HCT116 (cell line): ENCODE data around the gene KSR1. TPM values are rescaled to one million over a fixed set of nuclear protein-coding genes. Genes with fewer than 3 reads are reported as not detected.

Source experiments
- ATAC-seq: fragments of 200-7000 bp; cut with Tn5 transposase; 2 replicates; pipeline ENCODE4 v1.9.1; 2020; ENCODE audit warnings: mild to moderate bottlenecking, moderate library complexity
- BruUV-seq: library from RNA; stranded (reverse); fragments of 400-500 nt; replicated peaks from 2 replicates; lab custom pipeline; 2021; lab: Mats Ljungman, UMichigan
- CTCF ChIA-PET: fragments of 300-600 bp; sonication (Branson Sonifier 250); formaldehyde crosslinking; loops from one replicate; lab custom pipeline; 2021; ENCODE audit warnings: antibody characterized with exemption; lab: Charles Lee
- POLR2A ChIA-PET: fragments of 300-600, 350-600 bp; sonication (Branson Sonifier 250); formaldehyde crosslinking; loops from one replicate; lab custom pipeline; 2021; ENCODE audit warnings: antibody characterized with exemption; lab: Charles Lee
- RAD21 ChIA-PET, 2 experiments: fragments of 300-600 bp; sonication (Branson Sonifier 250); formaldehyde crosslinking; loops; one replicate each; lab custom pipeline; 2023; ENCODE audit warnings: low total read pairs in 2 of 2; ENCODE audit not compliant: uncharacterized antibody in 2 of 2, unreplicated experiment in 2 of 2, low non-redundant PET in 1 of 2; lab: Charles Lee
- DNase-seq: peaks from one replicate; pipeline ENCODE4 v3.0.0-alpha.2; 2010; ENCODE audit warnings: low read depth, low spot score
- H2AFZ ChIP-seq: fragments of 200-600 bp; shearing (Covaris generic), sonication (generic); 2 replicates; pipeline ENCODE4 v1.6.1; 2017; ENCODE audit warnings: low read depth, mixed run types, mixed read lengths, antibody characterized with exemption, low read length; ENCODE audit not compliant: poor library complexity, severe bottlenecking
- H3K27ac ChIP-seq: 2 replicates; pipeline ENCODE4 v1.5.1; 2012; ENCODE audit warnings: low read depth, low read length
- H3K27me3 ChIP-seq: fragments of 200-600 bp; sonication (generic); 2 replicates; pipeline ENCODE4 v1.6.1; 2016; ENCODE audit warnings: mixed run types, low read length, mixed read lengths; ENCODE audit not compliant: insufficient read depth
- H3K36me3 ChIP-seq, 2 experiments: fragments of 200-500 bp in 1 of 2; fragments of 200-600 bp in 1 of 2; sonication (Bioruptor generic) in 1 of 2; sonication (generic) in 1 of 2; 2 replicates each; pipeline versions ENCODE4 v1.5.1 to v1.6.1; 2014 to 2016; ENCODE audit warnings: low read length in 2 of 2, inconsistent platforms in 1 of 2, mixed read lengths in 1 of 2, mixed run types in 1 of 2; ENCODE audit not compliant: insufficient read depth in 2 of 2, control insufficient read depth in 1 of 2
- H3K4me1 ChIP-seq, 2 experiments: fragments of 200-600 bp in 1 of 2; sonication (generic) in 1 of 2; 2 replicates each; pipeline versions ENCODE4 v1.5.1 to v1.6.1; 2012 to 2017; ENCODE audit warnings: low read length in 2 of 2, inconsistent platforms in 1 of 2, mild to moderate bottlenecking in 1 of 2, mixed read lengths in 1 of 2, mixed run types in 1 of 2, moderate library complexity in 1 of 2; ENCODE audit not compliant: insufficient read depth in 2 of 2, control insufficient read depth in 1 of 2
- H3K4me2 ChIP-seq: fragments of 200-600 bp; sonication (generic); 2 replicates; pipeline ENCODE4 v1.6.1; 2017; ENCODE audit warnings: mixed run types, low read length, mixed read lengths
- H3K4me3 ChIP-seq, 2 experiments: fragments of 200-600 bp in 1 of 2; sonication (generic) in 1 of 2; replicated peaks in 1 of 2; 2 replicates each; pipeline ENCODE4 v1.5.1; 2011 to 2016; ENCODE audit warnings: low read length in 2 of 2, control low read depth in 1 of 2, low read depth in 1 of 2, mild to moderate bottlenecking in 1 of 2, mixed read lengths in 1 of 2, mixed run types in 1 of 2
- H3K79me2 ChIP-seq: fragments of 200-600 bp; sonication (generic); 2 replicates; pipeline ENCODE4 v1.6.1; 2017; ENCODE audit warnings: mild to moderate bottlenecking, mixed run types, low read length, moderate library complexity, mixed read lengths; ENCODE audit not compliant: insufficient read depth
- H3K9ac ChIP-seq: fragments of 200-600 bp; sonication (generic); 2 replicates; pipeline ENCODE4 v1.6.1; 2016; ENCODE audit warnings: low read length, mixed read lengths
- H3K9me2 ChIP-seq: fragments of 200-600 bp; sonication (generic), shearing (Covaris generic); 2 replicates; pipeline ENCODE4 v1.6.1; 2017; ENCODE audit warnings: mixed run types, mild to moderate bottlenecking, moderate library complexity; ENCODE audit not compliant: insufficient read depth
- H3K9me3 ChIP-seq, 2 experiments: fragments of 200-500 bp in 1 of 2; fragments of 200-600 bp in 1 of 2; sonication (Bioruptor generic) in 1 of 2; sonication (generic) in 1 of 2; 2 replicates each; pipeline ENCODE4 v1.6.1; 2014 to 2017; ENCODE audit warnings: low read length in 2 of 2, mixed read lengths in 2 of 2, inconsistent platforms in 1 of 2, low read depth in 1 of 2, mild to moderate bottlenecking in 1 of 2, mixed run types in 1 of 2, moderate library complexity in 1 of 2; ENCODE audit not compliant: control insufficient read depth in 1 of 2, insufficient read depth in 1 of 2
- H4K20me1 ChIP-seq: fragments of 200-600 bp; sonication (generic), shearing (Covaris generic); 2 replicates; pipeline ENCODE4 v1.6.1; 2017; ENCODE audit warnings: mixed run types, mild to moderate bottlenecking, moderate library complexity; ENCODE audit not compliant: insufficient read depth
- ATF3 ChIP-seq: IDR thresholded peaks from 2 replicates; pipeline ENCODE4 v1.6.1; 2012
- CBX3 ChIP-seq: IDR thresholded peaks from 2 replicates; pipeline ENCODE4 v1.6.1; 2012; ENCODE audit warnings: low read depth
- EGR1 ChIP-seq: IDR thresholded peaks from 2 replicates; pipeline ENCODE4 v1.6.1; 2012; ENCODE audit warnings: low read depth
- EZH2 ChIP-seq: fragments of 200-600 bp; sonication (generic); IDR thresholded peaks from 2 replicates; pipeline ENCODE4 v1.6.1; 2017; ENCODE audit warnings: antibody characterized with exemption, mixed run types
- EZH2phosphoT487 ChIP-seq: fragments of 200-600 bp; IDR thresholded peaks from 2 replicates; pipeline ENCODE4 v1.6.1; 2018; ENCODE audit warnings: antibody characterized with exemption, borderline replicate concordance
- JUND ChIP-seq: IDR thresholded peaks from 2 replicates; pipeline ENCODE4 v1.6.1; 2012
- POLR2A ChIP-seq: IDR thresholded peaks from 2 replicates; pipeline ENCODE4 v1.7.0; 2011; ENCODE audit warnings: borderline replicate concordance; ENCODE audit not compliant: insufficient read depth, insufficient read length; ENCODE audit errors: extremely low read depth
- REST ChIP-seq: IDR thresholded peaks from 2 replicates; pipeline ENCODE4 v1.6.1; 2012; ENCODE audit warnings: low read depth
- SIN3A ChIP-seq: IDR thresholded peaks from 2 replicates; pipeline ENCODE4 v1.6.1; 2012; ENCODE audit warnings: low read depth
- SRF ChIP-seq: IDR thresholded peaks from 2 replicates; pipeline ENCODE4 v1.6.1; 2012; ENCODE audit warnings: low read depth
- TCF7L2 ChIP-seq: IDR thresholded peaks from 2 replicates; pipeline ENCODE4 v1.7.0; 2011; ENCODE audit warnings: borderline replicate concordance, inconsistent platforms; ENCODE audit not compliant: insufficient read depth, insufficient read length; ENCODE audit errors: extremely low read depth
- ZBTB33 ChIP-seq: IDR thresholded peaks from 2 replicates; pipeline ENCODE4 v1.6.1; 2011; ENCODE audit warnings: mild to moderate bottlenecking, low read length, moderate library complexity; ENCODE audit not compliant: insufficient replicate concordance; ENCODE audit errors: extremely low read depth
- ZFX ChIP-seq: fragments of 450-650 bp; IDR thresholded peaks from 2 replicates; pipeline ENCODE4 v1.6.1; 2017
- ZNF274 ChIP-seq: fragments of 200-500 bp; sonication (Bioruptor generic); IDR thresholded peaks from 2 replicates; pipeline ENCODE4 v1.6.1; 2014; ENCODE audit warnings: mild to moderate bottlenecking, low read depth, low read length, inconsistent platforms
- intact Hi-C: fragments of 100-400 bp; cut with micrococcal nuclease; formaldehyde crosslinking; loops from 2 replicates; pipeline ENCODE4 v1.10.0; 2022
- total RNA-seq: library from RNA; stranded (reverse); gene quantifications from one replicate; pipeline ENCODE4 v1.2.1, GENCODE V29; 2021; ENCODE audit not compliant: unreplicated experiment

KSR1 gene
- total RNA-seq, 1 experiment from 2014 or later = 16.5 TPM

- no peak for ATAC-seq
- H2AFZ ChIP-seq = no peak overlapping the region
- no peaks in the 10 kb centered on the region for H4K20me1 ChIP-seq
- DNase-seq = no peak
- H3K4me2 ChIP-seq = no peak overlapping the region
- ChIA-PET POLR2A (no interaction called here), RAD21 (no interaction called here), CTCF (no interaction called here)
- no peak overlapping the region for H3K27ac ChIP-seq
- H3K79me2 ChIP-seq = no peaks in the 10 kb centered on the region
- intact Hi-C loops = no loop called here
- H3K9ac ChIP-seq = no peak overlapping the region
- H3K9me2 ChIP-seq = no peaks in the 10 kb centered on the region
- peaks cover 0 to under 1% of the 10 kb centered on the region in 2 experiments; a peak in 1 of 4 replicates for H3K4me1 ChIP-seq
- no peak overlapping the region for H3K4me3 ChIP-seq
- no peaks in the 10 kb centered on the region for H3K36me3 ChIP-seq
- no peaks in the 10 kb centered on the region for H3K27me3 ChIP-seq
- TF ChIP-seq EGR1 = no peak
- TF ChIP-seq ZBTB33 = no peak
- no peak for TF ChIP-seq TCF7L2
- no peak for TF ChIP-seq SRF
- no peak for TF ChIP-seq REST
- no peak for TF ChIP-seq POLR2A
- no peak for TF ChIP-seq SIN3A
- TF ChIP-seq EZH2phosphoT487 = no peak
- TF ChIP-seq EZH2 = no peak
- TF ChIP-seq JUND = no peak
- TF ChIP-seq ZFX = no peak
- TF ChIP-seq ATF3 = no peak
- no peak for TF ChIP-seq ZNF274
- no peak for TF ChIP-seq CBX3
- no TSS peak for BruUV-seq
- no peaks in the 10 kb centered on the region for H3K9me3 ChIP-seq
Measured at GRCh38 chr17:27518048-27518447, 61.8 kb downstream of the KSR1 start.
